GM18498 (cell line): ENCODE data around the gene CDKL5.
"Not testable (repeated sequence)": the region's sequence is repeated elsewhere in the genome, so short reads cannot be mapped to it uniquely, and the experiment has no call there.

ENCODE experiments used
- ATAC-seq: cut with Tn5 transposase; IDR thresholded peaks from one replicate; pipeline ENCODE4 v1.9.1; 2021; ENCODE audit warnings: mild to moderate bottlenecking, moderate library complexity; ENCODE audit not compliant: unreplicated experiment

CDKL5 gene

DNA sequence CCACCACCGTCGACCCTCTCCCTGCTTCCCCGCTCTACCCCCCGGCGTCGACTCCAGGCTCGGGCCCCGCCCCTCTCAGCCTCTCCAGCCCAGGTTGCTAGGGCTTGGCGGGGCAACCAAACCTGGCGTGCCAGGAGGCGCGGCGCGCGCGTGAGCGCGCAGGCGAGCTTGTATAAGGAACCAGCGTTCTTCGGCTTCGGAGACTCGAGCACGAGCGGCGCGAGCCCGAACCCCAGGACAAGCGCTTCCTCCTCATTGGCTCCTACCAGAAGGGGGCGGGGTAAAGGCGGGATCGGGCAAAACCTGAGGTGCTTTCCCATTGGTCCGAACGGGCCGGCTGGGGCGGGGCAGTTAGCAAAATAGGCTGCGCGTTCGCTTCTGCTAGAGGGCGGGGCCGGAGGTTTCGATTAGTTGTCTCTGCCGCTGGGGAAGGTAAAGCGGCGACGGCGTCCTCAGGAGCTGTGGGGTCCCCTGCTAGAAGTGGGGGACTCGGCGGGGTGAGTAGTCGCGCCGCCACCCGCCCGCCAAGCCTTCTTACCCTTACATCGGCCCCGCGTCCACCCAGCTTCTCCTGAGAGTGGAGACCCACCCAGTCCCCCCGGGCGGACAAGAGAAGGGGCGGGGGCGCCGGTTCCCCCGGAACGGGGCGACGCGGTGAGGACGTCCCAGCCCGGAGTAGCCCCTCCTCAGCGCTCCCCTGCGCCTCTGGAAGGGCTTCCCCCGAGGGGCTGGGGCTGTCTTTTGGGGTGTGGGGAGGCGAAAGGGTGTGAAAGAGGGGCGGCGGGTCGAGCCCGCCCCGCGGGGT, at the start of gene CDKL5:
Gene CDKL5 (plus strand): TSS at position 410 of the 805 bp plus-strand sequence. CDS start 81,489 bp downstream, outside the sequence.
- ATAC-seq: peak; percentile 95

DNA sequence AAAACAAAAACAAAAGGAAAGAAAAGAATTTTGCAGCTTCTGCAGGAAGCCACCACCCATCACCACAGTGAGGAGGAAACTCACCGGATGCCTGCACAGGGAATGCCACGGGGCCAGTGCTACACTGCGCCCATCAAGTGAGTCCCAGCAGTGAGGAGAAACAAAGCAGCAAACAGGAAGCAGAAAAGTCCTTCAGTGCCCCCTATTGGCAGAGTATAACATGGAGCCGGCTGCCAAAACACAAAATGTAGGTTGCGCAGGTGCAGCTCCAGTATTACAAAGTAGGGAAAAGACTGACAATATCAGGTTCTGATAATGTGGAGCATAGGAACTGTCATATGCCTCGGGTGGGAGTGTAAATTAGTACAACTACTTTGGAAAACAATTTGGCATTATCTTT, 47.6 kb upstream of the CDKL5 start:
- no peak for ATAC-seq

DNA sequence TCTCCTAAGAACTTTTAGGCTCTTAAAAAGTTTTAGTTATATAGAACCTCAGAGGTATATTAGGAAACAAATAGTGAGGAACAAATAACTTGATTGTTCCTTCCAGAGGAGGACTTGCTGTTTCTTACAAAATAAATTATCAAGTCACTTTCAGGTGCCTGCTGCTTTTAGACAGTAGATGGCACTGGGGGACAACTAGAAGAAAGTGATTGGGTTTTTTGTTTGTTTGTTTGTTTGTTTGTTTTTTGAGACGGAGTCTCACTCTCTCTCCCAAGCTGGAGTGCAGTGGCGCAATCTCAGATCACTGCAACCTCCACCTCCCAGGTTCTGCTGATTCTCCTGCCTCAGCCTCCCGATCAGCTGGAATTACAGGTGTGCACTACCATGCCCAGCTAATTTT, 35.4 kb upstream of the CDKL5 start:
- no peak for ATAC-seq

DNA sequence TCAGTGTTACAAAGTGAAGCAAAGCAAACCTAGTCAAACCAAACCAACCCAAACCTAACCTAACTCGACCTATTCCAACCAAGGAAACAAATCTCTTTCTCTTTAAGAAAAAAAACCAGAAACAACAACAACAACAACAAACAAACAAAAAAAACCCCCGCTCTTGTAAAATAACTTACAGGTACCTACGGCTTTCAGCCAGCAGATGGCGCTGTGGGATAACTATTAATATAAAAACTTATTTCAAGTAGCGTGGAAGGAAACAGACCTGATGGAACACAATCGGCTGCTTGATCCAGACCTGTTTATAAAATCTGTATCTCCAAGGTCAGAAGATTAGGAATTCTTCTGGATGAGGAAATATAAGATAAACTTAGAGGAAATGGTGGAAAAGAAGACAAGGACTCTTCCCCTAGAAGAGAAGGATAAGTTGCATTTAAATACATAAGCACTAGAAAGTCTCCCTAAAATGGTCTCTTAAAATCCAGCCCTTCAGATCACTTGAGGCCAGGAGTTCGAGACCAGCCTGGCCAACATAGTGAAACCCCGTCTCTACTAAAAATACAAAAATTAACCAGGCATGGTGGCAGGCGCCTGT, 34.4 kb upstream of the CDKL5 start:
- ATAC-seq: no peak

DNA sequence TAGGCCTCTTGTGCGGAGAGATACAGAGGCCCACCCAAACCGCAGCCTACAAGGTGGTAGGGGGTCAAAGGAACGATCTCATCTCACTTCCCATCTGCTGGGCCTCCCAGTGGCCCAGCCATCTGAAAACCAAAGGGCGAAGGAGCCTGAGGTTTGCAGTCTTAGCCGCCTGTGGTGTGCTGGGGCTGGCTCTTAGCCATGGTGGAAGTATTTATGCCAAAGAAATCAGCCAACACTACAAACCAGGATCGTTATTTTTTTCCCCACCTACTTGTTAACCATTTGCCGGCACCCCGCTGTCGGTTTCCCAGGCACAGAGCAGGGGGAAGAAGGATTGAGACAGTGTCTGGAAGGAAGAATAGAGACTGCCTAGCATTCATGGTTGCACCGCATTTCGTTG, 30.9 kb upstream of the CDKL5 start:
- ATAC-seq: no peak

DNA sequence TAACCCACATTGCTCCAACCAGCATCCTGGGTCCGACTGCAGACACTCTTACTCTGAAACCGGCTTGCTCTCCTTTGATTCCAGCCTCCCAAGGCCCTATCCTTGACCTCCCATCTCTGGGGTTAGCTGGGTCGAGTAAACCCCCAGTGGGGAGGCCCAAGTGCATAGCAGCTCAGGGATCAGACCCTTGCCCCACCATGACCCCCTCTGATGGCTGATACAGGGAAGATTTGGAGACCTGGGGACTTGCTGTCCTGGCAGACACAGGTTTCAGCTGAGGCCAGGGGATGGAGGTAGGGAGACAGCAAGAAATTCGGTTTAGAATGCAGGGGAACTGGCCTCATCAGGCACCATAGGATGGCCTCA, 23.6 kb upstream of the CDKL5 start:
- no peak for ATAC-seq

DNA sequence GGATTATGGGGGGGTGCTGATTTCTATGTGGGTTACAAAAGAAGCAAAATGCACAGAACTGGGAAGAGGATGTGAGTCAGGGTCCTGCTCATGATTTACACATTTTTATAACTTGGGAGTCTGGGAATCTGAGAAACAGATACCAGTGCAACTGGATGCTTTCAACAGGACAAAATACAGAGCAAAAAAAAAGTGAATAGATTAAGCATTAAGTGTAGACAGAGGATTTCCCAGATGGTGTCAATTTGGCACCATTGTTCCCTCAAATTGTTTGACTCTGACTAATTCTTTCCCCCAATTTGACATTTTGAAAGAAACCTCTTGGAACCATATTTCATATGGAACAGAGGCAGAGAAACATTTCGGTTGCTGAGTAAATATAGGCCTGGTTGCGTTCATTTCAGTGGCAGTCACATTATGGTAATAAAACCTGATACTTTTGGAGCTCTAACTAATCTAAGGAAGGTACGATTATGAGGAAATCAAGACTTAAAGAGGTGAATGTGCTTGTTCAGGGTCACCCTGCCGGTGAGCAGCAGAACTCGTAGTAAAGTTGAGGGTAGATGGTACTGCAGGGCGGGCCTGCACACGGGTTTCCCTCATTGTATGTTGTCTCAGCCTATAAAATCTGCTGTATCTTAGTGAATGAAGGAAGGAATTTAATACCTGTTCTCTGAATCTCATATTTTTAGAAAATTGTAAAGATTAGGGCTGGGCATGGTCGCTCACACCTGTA, 18.7 kb upstream of the CDKL5 start:
- no peak for ATAC-seq

DNA sequence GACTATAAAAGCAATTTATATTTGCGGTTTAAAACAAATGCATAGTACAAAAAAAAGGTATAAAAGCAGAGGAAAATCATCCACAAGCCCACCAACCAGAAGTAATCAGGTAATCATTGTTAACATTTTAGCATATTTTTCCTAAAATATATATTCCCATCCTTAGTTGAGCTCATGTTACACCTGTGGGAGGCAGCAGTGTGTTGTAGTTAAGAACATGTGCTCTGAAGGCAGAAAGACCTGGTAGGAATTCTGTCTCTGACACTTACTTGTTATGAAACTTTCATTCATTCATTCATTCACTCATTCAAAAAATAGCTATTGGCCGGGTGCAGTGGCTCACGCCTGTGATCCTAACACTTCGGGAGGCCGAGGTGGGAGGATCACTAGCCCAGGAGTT, 15.4 kb upstream of the CDKL5 start:
- ATAC-seq: no peak

DNA sequence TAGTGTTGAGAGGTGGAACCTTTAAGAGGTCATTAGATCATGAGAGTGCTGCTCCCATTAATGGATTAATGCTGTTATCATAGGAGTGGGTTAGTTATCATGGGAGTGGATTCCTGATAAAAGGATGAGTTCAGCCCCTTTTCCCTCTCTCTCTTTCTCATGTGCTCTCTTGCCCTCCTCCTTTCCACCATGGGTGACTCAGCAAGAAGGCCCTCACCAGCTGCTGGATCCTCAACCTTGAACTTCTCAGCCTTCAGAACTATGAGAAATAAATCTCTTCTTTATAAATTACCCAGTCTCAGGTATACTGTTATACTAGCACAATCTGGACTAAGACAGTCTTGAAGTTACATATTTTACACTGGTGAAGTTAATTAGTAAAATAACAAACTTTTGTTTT, 10.0 kb upstream of the CDKL5 start:
- ATAC-seq: no peak

DNA sequence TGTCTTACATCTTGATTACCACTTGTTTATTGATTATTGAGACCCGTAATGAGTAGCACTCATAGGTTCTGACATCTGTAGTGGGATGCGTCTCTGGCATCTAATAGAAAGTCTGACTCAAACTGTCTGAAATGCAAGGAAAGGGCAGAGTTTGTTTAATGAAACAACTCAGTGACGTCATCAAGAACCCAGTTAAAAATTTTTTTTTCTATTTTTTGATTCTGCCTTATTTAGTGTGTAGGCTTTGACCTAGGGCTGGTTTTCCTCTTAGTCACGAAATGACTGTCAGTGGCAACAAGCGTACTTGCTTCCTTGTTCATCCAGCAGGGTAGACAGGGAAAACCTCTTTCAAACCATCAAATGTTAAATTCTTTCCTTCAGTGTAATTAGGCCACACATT, 3.1 kb upstream of the CDKL5 start:
- ATAC-seq: no peak

DNA sequence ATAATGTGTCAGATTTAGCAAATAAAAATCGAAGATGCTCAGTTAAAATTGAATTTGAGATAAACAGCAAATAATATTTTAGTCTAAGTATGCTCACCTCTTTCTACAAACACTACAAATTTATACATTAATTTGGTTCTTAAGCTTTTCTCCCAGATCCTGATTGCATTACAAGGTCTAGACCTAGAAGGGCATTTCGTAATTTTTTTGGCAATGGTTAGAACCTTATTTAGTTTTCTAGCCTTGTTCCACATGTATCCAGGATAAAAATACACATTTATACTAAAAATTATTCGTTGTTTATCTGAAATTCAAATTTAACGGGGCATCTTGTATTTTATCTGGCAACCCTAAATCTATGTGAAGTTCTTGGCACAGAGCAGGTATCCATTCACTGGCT, 2.5 kb upstream of the CDKL5 start:
- ATAC-seq: no peak

DNA sequence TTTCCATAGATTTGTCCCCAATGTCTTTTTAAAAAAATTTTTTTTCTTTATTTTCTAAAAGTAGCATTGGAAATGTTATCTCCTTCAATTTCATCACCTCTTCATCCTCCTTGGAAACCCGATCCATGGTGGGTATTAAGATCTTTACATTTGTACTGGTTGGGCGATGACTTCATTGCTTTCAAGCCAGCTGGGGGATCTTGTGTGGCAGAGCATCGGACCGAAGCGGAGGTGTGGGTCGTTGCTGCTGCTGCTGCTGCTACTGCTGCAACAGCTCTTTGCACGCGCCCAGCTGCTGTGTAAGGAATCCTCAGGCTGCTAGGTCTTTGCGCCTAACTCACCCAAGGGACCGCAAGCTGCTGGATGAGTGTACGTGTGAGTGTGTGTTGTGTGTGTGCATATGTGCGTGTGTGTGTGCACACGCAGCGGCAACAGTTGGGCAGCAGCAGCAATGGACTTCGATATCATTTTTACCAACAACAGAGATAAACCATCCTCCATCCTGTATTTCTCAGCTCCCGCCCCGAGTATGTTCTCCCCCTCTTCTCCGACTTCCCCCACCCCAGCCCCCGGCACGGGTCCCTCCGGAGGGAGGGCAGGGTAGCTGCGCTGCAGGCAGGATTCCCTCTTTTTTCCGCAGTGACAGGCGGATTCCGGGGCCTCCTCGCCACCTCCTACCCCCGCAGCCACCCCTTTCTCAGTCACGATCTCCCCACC, 768 bp upstream of the CDKL5 start:
- peak; percentile 27 for ATAC-seq

DNA sequence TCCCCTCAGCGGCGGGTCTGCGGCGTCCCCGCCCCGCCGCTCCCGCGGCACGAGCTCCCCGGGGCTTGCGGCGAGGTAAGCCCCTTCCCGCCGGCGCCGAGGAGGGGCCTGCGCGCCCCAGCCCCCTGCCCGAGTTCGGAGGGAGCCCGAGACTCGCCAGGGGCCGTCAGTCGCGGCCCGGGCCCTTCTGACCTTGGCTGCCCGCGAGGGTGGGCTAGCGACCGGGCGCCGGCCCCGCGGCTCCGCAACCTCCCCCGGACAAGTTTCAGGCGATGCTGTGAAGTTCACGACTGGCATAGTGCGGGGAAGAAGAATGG, 554 bp downstream of the CDKL5 start:
- peak; percentile 11 for ATAC-seq

DNA sequence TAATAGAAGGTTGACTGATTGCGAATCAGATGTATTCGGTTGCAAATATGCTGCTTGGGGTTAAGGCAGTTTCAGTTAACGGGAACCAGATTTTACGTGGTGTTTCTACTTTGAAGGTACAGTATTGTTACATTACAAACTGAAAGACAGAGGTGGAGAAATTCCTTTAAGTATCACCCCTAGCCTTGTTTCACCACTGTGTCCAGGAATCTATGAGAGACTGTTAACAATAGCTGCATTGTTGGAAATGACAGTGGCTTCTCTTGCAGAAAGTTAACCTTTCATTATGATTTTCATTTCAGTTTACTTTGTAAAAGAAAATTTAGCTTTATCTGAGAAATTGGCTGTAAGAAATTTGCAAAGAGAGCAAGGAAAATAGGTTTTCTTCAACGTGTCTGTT, 2.6 kb downstream of the CDKL5 start:
- no peak for ATAC-seq

DNA sequence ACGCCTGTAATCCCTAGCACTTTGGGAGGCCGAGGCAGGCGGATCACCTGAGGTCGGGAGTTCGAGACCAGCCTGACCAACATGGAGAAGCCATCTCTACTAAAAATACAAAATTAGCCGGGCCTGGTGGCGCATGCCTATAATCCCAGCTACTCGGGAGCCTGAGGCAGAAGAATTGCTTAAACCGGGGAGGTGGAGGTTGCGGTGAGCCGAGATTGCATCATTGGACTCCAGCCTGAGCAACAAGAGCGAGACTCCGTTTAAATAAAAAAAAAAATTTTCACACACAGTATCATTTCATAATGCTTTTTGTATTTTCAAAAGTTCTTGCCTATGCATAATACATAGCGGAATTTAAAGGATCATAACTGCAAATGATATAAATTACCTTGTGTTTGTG, 7.9 kb downstream of the CDKL5 start:
- ATAC-seq: not testable (repeated sequence)

DNA sequence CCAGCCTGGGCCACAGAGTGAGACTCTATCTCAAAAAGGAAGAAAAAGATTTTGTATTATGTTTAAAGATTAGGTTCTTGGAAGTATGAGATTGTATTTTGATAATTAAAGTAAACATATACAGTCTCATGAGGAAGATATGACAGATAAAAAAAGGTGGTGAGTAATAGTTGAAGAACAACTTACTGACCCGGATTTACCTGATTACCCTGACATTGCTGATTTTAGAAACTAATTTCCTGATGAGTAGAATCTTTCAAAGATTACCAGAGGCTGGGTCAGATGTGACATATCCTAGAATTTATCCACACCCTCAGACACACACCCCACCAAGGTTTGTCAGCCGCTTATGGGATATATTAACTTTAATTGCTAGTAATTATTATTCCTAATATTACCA, 9.5 kb downstream of the CDKL5 start:
- ATAC-seq: no peak

DNA sequence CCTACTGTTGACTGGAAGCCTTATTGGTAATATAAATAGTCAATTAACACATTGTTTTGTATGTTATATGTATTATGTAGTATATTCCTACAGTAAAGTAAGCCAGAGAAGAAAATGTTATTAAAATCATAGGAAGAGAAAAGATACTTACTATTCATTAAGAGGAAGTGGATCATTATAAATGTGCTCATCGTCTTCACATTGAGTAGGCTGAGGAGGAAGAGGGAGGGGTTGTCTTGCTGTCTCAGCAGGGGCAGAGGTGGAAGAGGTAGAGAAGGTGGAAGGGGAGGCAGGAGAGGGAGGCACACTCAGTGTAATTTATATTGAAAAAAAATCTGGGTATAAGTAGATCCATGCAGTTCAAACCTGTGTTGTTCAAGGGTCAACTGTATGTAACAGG, 10.6 kb downstream of the CDKL5 start:
- ATAC-seq: no peak

DNA sequence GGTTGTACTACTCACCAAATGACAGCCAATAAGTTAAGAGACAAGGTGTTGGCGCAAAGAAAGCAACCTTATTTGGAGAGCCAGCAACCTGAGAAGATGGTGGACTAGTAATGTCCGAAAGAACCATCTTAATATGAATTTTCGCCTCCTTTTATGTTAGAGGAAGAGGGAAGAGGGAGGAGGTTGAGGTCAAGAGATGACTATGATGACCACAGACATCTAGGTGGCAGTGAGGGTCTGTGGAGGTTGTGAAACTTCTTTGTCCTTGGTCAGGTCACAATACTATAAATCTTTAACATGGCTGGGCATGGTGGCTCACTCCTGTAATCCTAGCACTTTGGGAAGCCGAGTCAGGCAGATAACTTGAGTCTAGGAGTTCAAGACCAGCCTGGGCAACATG, 15.4 kb downstream of the CDKL5 start:
- no peak for ATAC-seq

DNA sequence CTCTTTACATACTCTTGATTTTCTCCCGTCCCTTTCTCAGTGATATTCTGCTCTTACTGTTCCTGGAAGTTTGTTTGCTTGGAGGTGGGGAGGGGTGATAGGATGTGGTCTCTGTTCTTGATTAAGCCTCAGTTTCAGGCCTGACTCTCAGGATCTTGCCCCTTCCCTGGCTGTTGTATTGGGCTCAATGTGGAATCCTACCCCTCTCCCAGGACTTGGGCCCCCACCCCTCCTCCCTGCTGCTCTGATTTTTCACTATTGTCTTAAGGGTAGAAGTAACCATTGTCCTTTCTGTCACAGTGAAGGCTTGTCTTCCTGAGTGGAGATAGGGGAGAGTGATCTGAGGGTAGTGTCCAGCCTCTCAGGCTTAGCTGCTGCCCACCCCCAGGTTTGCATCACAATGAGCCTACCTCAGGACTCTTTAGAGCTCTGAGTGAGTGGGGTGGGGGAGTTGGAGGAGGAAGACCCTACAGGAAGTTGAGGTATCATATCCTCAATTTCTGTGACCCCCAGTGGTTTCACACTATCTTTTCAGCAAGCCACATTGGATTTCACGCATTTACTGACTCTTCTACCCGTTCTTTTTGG, 16.5 kb downstream of the CDKL5 start:
- ATAC-seq: no peak

DNA sequence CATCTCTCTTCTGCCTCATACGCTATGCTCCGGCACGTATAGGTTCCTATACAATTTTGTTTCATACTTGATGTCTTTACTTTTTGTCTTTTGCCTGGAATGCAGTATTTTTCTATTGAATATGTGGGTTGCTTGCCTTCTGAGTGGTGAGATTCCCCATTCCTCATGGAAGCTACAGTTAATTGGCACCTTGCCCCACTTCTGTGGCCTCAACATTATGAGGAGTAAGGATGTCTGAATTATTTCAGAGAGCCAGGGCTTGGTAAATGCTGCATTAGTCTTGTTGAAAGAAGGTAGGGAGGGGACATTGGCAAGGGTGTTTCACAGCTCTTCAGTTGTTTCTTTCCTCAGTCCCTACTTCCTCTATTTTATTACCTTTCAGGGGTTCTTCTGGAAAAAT, 23.0 kb downstream of the CDKL5 start:
- ATAC-seq: no peak

DNA sequence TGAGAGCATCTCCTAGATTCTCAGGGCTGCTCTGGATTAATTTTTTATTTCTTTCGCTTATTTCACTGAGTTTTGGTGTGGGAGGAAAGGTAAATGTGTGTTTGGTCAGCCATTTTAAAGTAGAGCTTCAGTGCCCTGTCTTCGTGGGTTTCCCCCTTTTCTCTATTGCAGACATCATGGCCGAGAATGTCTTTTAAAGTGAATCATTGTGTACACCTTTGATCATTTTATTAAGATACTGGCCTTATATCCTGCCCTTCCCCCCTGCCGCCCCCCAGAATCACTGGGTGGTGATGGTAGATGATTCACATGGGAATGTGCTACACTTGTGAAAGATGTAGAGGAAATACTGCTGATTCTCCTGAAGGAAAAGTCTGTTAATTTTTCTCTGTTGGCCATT, 23.8 kb downstream of the CDKL5 start:
- ATAC-seq: no peak
